GM21737 (cell line): ENCODE results near the gene PCDHGA1.
A peak's percentile ranks its signal among the peaks of the same experiment; 100 is the strongest.

Source experiments
- ATAC-seq: cut with Tn5 transposase; IDR thresholded peaks from one replicate; pipeline ENCODE4 v1.9.1; 2021; ENCODE audit warnings: mild to moderate bottlenecking, moderate library complexity; ENCODE audit not compliant: unreplicated experiment

The PCDHGA1 gene

DNA sequence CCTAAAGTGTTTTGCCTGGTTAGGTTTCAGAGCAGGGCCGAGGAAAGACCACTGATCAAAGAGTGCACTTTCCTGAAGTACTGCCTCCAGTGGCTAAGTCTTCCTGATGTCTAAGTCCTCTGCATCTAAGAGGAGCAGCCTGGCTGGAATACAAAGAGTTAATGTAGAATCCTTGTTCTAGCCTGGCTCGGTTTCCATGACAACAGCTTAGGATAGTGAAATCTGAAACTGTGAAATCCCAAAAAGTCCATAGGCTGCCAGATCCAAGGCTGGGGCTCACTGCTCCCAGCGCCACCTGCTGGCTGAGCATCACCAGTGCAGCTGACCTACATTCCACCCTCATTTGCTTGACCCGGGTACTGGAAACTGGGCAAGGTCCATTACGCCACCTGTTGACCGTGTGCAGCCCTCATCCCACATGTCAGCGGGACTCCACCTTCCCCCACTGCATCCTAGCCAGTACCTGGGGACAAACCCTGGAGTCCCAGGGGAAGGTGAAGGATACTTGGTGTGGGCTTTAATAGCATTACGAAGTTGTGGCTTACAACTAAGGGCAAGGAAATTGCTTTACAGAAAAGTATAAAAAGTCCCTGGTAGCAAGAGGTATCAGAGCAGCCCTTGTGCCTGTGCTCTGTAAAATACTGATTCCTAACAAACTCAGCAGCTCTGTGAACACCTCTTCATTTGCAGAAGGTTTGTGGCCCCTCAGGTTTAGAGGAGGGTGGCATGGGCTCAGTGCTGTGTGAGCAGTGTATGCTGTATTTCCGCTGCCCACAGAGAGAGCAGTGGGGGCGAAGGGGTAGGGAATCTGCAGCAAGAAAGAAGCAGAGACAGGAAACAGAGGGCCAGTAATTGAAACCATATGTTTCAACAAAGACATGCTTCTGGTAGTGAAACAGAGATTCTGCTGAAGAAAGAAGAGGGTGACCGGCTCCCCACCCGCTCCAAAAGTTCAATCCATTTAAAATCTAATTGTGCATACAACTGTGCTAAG is 194.6 kb downstream of the PCDHGA1 start:
- ATAC-seq: peak; percentile 74

DNA sequence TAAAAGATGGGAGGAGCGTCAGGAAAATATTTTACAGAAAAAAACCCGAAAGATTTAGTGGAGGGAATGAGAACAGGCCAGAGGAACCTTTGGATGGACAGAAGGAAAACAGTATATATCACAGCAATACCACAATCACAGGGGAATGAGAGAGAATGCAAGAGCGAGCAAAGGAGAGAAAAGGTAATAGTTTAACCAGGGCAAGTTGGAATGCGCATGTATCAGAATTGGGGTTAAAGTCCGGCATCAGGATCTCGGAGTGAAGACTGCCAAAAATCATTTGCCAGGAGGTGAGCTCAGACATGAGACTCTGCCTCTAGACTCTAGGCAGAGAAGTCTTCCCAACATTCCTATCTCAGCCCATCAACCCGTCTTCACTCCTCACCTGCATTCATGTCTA is 195.3 kb downstream of the PCDHGA1 start:
- ATAC-seq: no peak

DNA sequence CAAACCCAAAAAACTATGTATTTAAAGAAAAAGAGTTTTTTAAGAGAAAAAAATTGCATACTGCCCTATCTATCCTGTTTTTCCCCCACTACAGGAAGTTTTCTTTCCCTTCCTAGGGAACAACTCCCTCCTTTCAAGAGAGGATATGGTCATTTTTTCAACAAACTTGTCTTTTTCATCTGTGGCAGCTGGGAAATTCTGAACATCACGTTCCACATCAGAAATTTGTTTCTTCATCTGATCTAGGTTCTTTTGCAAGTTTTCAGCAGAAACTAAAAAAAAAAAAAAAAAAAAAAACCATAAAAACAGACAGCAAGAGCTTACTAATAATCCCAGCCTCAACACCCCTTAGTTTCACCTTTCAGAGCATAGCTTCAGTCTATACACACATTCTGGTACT is 197.1 kb downstream of the PCDHGA1 start:
- no peak for ATAC-seq

DNA sequence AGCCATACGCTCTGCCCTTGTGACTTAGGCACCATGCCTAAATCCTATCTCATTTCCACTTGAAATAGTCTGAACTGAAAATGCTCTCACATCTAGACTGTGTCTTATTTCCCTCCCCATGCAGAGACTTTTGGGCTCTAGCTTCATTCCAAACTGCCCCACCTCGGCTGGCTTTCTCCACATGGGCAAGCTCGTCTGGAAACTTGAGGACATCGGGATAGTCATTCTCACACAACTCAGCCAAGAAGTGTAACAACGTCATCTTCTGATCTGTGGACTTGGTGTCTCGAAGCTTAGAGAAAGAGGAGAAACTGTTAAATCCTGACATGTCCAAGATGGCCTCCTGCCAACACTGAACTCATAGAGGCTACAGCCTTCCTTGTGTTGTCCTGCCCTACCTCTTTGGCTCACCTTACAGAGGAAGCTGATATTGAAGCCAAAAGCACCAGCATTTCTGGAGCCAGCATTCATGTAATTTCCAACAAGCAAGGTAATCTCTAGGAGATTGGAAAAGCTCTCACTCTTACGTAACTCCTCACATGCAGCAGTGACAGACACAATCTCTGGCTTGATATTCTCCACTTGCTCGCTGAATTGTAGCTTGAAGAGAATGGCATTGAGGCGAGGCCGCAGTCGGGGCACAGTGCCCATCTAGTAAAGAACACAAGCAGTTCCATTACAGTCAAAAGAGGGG is 198.1 kb downstream of the PCDHGA1 start:
- ATAC-seq: no peak

DNA sequence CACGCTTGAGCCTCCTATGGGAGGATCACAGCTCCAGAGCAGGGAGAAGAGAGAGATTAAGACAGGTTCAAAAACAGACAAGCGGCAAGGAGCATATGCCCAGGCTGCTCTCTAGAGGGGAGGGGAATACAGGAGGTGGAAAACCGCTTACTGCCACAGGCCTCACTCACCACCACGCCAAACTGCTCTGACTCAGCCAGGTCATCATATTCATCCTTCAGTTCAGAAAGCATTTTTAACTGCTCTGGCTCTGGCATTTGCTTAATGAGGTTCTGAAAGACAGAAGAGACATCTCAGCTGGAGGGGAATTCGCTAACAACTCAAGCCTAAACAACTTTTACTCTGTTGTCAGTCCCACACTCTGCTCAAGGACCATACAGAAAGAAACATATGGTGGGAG is 198.7 kb downstream of the PCDHGA1 start:
- ATAC-seq: peak; percentile 43

DNA sequence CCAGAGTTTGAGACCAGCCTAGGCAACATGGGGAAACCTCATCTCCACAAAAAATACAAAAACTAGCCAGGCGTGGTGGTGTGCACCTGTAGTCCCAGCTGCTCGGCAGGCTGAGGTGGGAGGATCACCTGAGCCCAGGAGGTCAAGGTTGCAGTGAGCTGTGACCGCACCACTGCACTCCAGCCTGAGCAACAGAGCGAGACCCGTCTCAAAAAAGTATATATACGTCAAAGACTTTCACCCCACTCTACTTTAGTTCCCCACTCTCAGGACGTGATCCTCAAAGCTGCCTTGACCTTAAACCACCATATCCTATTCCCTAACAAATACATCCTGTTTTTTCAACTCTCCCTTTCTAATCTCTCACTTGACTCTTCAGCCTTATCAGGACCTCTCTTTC is 199.6 kb downstream of the PCDHGA1 start:
- no peak for ATAC-seq

DNA sequence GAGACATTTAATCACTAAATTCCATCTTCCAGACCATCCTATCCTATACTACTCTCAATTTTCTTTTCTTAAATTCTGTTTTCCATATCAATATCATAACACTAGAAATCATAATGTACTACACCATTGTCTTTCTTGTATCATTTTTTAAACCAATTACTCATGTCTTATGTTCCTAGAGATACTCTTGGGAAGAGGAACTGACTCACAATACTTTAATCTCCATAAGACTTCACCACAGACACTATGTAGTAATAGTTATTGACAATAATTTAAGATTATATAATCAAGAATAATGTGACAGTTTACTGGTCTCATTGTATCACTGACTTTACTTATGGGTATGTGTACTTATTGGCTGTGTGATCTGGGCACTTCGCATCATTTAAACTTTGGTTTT is 202.4 kb downstream of the PCDHGA1 start:
- ATAC-seq: no peak

DNA sequence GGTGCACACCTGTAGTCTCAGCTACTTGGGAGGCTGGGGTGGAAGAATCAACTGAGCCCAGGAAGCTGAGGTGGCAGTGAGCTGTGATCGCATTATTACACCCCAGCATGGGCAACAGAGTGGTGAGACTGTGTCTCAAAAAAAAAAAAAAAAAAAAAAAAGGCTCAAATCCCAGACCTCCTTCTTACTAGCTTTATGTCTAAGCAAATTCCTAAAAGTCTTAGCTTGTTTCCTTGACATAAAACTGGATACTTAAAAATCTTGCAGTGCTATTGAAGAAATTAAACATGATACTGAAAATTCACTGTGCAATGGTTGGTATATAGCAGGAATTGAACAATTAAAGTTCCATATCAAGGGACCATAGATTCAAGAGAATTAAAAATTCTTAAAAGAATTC is 203.6 kb downstream of the PCDHGA1 start:
- no peak for ATAC-seq

DNA sequence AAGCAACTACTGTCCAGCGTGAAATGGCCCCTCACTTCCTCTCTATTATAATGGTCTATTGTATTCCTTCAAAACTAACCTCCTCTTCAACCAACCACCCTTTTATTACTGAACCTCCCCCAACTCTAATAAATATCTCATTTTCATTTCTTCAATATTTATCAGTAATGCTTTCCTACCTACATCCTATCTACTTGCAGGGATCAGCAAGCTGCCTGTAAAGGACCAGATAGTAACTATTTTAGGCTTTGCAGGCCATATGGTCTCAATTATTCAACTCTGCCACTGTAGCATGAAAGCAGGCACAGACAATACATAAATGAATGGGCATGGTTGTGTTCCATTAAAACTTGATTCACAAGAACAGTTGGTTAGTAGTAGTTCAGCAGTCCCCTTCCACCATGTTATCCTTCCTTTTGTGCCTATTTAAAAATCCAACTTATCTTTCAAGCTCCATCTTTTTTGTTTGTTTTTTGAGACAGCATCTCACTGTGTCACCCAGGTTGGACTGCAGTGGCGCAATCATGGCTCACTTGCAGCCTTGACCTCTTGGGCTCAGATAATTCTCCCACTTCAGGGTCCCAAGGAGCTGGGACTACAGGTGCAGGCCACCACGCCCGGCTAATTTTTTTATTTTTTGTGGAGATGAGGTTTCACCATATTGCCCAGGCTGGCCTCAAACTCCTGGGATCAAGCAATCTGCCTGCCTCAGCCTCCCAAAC is 204.3 kb downstream of the PCDHGA1 start:
- no peak for ATAC-seq

DNA sequence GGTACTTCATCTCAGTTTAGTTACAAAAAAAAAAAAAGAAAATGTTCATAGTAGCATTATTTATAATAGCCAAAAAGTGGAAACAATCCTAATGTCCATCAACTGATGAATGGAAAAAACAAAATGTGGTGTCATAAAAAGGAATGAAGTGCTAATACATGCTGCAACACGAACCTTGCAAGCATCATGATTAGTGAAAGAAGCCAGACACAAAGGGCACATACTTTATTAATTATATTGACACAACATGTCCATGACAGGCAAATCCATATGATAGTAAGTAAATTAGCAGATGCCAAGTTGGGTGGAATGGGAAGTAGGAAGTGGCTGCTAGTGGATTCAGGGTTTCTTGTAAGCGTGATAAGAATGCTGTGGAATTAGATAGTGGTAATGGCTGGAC is 212.7 kb downstream of the PCDHGA1 start:
- no peak for ATAC-seq

DNA sequence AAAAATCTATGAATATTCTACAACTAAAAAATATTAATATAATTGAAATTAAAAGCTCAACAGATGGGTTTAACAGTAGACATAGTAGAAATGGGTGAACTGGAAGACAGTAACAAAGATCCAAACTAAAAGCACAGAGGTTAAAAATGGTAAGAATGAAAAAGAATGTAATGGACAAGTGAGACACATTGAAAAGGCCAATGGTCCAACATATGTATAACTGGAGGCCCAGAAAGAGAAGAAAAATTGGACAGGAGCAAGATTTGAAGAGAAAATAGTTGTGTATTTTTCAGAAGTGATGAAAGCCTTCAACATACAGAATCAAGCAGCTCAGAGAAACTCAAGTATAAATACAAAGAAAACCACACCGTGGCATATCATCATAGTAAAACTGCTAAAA is 217.2 kb downstream of the PCDHGA1 start:
- ATAC-seq: no peak

DNA sequence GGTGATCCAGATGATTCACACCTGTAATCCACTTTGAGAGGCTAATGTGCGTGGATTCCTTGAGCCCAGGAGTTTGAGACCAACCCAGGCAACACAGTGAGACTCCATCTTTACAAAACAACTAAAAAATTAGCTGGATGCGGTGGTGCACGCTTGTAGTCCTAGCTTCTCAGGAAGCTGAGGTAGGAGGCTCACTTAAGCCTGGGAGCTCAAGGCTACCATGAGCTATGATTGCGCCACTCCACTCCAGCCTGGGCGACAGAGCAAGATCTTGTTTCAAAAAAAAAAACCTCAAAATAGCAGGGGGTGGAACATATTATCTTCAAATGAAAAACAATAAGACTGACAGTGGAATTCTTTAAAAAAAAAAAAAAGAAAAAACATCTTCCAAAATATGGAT is 217.6 kb downstream of the PCDHGA1 start:
- ATAC-seq: no peak

DNA sequence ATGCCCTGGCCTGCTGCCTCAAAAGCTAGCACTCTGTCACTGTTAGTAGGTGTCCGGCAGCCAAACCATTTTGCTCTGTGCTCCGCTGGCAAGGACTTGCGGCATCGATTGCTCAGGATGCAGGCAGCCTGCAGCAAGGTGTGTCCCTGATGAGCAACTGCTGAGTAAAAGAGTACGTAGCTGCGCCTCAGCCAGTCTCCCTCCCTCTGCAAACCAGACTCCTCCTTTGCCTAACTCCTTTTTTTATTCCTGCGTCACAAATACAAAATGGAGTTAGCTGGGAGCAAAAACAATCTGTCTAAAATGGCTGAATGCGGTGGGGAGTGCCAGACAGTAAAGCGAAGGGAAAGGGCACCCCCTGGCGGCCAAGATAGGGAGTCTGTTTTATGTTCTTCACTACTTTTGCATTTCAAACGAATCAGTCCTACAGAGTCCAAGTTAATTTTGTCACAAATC is 227.4 kb downstream of the PCDHGA1 start:
- no peak for ATAC-seq

DNA sequence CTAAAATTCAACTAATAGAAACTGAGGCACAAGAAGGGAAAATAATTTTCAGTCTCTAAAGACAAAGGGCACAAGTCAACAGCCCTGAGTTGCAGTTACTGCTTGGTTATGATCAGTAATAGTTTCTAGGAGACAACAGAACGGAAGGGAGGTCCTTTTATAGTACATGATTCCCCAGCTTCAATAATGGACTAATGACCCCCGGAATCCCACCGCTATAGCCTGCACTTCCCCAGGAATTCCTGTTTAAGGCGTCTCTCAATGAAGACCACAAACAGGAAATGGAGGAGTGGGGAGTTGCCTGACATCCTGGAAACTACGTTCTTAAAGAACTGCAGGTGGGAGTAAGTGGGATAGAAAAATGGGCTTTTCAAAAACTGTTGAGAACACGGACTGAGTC is 227.8 kb downstream of the PCDHGA1 start:
- no peak for ATAC-seq

DNA sequence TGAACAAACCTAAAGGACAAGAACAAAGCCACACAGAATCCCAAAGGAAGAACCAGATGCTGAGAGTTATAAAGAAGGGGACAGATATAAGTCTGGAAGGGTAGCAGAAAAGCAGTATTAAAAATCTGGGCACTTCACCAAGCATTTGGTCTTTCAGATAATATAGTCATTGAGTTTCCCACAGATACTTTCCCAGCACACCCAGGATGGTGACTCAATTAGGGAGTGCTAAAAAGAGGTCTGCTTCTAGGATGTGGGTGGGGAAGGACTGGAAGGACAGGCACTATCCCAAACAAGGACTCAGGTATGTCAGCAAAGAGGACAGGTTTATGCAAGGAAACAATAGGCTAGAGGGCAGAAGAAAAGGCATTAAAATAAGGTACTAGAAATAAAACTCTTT is 229.1 kb downstream of the PCDHGA1 start:
- ATAC-seq: no peak

DNA sequence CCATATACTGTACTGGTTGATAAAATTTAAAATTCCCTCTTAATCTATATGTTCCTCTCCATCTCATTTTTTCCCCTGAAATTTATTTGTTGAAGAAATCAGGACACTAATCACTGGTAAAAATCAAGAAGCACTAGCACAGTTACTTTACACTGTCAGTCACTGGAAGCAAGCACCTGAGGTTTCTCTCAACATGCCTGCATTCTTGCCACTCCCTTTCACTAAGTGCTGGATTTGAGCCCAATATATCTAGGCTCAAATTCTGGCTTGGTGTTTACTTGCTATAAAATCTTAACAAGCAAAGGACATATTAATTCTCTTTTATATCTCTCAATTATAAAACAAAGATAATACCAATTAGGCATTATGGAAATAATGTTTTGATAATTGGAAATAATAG is 229.8 kb downstream of the PCDHGA1 start:
- no peak for ATAC-seq

DNA sequence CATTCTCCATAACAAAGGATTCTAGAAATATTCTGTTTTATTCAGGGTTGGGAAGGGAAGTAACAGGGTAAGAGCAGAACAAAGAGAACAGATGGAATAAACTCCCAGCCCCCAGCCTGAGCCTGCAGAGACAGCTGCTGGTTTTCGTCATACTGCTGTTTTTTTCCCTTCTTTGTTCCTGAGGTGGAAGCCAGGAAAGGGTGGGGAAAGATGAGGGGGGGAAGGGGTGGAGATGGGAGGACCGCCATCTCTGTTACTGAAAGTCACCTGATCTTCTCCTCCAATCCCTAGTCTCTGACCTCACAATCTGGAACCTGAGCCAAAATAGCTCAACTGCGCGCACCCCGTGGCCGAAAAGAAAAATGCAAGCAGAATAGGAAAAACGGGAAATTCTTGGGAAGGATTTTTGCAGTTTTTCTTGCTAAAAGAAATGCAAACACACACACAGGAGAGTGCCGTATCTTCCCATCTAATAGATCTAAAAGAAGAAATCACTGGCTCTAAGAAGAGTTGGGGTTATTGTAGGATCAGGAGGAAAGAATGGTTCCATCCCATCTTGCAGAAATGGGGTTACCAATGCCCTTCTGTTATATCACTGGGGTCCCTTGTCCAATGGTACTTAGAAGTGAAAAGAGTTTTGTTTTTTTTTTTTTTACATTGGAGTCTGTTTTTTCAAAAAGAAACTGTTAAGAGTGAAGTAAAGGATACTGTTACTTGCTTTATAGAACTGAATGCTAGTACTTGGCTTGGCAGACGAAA is 230.6 kb downstream of the PCDHGA1 start:
- ATAC-seq: no peak
